ENCODE results near the gene TSR3.

DNA sequence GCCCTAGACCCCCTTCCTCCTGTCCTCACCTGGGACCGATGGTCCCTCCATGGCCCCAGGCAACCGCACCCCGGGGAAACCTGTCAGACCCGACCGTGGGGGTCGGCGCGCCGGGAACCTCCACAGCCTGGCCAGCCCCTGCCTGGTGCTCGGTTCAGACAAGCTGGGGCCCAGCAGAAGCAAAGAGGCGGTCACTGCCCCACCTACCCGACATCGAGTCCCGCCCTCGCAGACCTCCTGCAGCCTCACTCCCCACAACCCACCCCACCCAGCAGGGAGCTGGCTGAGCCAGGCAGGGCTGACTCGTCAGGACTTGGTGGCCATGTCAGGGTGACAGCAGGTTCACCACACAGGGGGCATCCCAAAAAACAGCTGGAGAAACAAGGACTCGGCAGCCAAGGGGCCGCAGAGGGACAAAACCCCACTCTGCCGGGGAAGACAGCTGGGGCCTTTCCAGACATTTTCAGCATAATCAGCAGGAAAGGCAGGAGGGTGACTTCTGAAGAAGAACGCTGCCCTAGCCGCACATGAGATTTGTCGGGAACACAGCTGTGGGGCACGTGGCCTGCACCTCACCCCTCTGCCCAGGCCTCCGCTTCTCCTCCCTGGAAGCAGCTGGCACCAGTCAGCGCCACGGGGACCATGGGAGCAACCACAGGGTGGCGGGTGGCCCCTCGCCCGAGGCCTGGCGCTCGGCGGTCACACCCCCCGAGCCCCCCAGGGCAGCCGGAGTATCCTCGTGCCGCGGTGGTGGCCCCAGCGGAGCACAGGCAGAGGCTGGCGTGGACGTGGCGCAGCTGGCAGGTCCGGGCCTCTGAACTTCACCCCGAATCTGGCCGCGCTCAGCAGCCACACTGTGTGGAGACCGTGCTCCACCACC lies 23.0 kb upstream of the TSR3 start:
- TF ChIP-seq EP300 (IDR thresholded peaks at IDR 0.05) (no peak), CTCF (IDR thresholded peaks at IDR 0.05) (no peak), POLR2AphosphoS5 (IDR thresholded peaks at IDR 0.05) (no peak)
